NCI-H510A treated with DMSO at 0.1 percent for 48 hours (cell line): ENCODE measurements around the gene OTUD5.
A peak's percentile ranks its signal among the peaks of the same experiment; 100 is the strongest.

Experiments
- DNase-seq: peaks from one replicate; lab custom pipeline; 2025; lab: John Stamatoyannopoulos, UW

Gene OTUD5

DNA sequence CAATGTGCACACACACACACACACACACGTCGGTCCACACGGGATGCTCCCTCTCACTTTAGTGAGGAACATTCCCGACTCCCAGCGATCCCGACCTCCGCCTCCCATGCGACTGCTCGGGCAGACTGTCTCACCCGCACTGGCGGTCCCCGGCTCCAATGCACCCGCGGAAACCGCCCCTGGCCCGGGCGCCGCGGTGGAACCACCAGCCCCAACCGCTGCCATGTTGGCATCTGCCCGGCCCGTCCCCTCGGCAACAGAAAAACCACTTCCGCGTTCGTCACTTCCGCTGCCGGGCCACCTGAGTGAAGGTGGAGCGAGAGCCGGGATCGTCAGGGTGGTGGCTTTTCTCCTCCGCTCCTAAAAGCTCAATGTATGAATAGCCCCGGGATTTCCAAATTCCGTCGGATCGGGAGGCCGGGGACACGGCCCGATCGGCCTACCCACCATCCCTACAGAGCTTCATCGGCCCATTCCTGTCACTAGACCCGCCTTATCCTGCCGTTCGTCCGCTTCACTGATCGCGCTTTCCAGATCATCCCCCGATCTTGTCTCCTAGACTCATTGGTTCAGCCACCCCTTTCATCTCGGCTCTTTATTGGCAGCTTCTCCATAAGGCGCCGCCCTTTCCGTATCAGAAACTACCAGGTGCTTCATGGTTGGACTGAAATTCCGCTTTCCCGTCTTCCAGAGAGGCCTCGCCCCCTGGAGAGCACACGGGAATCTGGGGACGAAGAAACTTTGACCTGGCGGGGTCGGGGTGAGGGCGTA, 45.8 kb downstream of the OTUD5 start, which contains the start of gene SLC35A2:
SLC35A2 (minus strand) TSS at position 235 of the 771 bp plus-strand sequence; CDS start at position 225, 10 bp downstream.
- peak; percentile 83 for DNase-seq

DNA sequence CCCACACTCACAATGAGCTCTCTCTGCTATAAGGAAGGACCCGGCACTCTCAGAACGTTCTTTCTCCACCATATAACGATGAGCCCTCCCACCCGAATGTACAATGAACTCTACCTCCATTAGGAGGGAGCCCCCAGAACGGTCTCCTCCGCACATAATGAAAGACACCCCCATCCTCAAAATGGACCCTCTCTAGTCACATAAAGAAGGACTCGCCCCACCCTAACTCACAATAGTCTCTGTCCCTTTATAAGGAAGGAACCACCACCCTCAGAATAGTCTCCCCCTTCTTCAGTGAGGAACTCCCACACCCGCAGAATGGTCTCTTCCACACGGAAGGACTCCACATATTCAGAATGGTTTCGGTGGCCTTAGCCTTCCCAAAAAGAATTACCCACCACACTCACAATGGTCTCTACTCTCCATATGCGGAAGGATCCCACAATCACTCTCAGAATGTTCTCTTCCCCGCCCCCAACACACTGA, 46.4 kb downstream of the OTUD5 start:
- DNase-seq, result no peak

DNA sequence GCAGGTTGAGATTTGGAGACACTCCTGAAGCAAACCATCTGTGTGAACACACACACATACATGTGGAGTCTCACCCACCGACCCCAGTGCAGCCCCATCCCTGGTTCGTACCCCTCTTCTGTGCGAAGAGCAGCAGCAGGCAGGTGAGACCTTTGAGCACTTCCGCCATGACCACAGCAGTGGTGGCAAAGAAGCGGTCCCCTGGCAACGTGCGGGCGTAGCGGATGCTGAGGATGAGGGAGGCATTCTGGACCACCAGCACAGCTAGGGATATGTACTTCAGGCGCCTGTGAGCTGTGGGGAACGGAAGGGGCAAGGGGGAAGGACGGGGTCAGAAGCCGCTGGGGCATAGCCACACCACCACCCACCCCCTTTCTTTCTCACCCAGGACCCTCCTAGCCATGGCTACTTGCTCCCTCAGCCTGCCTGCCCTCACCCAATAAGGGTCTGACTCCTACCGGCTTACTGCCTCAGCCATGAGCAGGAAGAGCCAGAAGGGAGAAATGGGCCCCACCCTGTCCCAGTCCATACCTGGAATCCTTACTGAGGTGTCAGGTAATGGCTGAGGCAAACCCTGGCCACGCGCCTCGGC, 47.6 kb downstream of the OTUD5 start:
- DNase-seq, result no peak

DNA sequence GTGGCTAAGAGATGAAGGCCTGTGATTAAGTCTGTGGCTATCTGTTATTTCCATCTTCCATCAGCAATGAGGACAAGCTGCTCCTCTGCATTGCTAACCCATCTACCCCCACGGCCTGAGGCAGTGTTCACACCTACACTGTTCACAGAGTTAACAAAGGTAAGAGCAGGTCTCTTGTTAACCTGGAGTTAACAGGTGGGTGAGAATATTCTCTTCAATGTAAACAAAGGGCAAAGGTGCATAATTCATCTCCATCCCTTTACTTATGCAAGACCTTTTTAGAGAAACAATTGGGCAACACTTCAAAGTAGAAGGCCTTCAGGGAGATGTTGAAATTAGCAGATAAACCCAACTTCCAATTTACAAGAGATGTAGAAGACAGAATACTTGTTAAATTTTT, 48.8 kb downstream of the OTUD5 start:
- DNase-seq, result no peak

DNA sequence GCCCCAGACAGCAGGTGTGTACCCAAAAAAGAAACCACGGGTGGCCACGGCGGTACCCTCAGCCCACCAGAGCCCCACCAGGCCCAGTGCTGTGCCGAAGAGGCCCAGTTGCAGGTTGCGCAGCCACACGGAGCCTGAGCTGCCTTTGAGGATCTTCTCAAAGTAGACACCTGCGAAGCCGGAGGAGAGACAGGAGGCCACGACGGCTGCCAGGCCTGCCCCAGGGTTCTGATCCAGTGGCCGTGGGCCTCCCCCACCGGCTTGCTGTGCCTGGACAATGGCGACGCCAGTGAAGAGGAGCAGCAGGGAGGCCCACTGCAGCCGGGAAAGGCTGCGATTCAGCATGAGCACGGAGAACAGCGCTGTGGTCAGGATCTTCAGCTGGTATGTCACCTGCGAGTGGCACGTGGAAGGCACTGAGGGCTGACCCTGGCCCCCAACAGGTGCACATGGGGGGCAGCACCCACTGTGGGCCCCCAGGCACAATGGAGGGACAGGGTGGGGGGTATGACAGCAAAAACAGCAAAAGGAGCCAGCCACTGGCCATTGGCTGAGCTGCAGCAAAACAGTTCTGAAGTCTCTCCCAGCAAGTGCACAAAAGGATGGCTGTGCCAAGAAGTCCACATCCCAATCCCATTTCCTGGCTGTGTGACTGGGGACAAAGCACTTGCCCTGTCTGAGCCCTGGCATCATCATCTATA, 52.2 kb downstream of the OTUD5 start:
- DNase-seq, result no peak

DNA sequence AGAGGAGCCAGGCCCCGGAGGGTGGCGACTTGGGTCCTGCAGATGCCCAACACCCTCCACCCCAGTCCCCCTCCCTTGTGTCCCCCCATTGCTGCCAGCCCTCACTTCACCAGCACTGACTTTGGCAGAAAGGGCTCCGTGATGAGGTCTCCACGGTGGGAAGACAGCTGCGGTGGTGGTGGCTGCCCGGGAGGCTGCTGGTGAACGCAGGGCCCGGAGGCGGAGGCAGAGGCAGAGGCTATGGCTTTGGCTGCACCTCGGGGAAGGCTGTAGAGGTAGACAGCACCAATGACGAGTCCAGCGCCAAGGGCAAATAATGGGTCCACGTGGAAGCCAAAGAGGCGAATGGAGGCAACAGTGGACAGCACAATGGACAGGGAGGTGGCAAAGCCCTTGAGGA, 52.8 kb downstream of the OTUD5 start:
- DNase-seq, result no peak

DNA sequence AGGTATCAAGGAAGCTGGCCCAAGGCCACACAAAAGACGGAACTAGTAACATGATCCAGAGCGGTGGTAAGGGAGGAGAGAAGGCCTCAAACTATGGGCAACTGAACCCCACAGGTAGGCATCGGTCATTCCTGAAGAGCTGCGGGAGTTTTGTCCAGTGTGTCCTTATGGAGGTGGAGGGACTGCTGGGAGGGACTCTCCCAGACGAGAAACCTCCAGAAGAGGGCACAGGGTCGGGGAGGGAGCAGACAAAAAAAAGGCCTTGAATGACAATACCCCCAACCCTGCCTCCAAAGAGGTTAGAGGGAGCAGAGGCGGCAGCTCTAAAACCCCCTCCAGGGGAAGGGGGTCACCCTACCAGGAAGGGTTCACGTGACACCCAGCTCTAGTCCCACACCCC, 53.2 kb downstream of the OTUD5 start:
- no peak for DNase-seq

DNA sequence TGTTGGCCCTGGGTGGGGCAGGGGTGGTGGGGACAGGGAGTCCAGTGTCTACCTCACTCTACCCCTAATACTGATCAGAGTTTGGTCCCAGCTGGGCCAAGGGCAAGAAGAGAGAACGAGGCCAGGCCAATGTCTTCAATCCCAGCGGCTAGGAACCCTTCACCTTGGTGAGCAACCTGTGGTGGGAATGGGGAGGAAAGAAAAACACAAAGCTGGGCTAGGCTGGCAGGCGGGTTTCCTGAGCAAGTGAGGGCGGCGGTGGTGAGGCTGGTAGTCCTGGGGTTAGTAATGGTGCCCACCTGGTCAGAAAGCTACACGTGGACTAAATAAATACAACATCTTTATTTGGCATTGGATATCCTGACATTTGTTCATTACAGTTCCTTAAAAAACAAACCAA, 54.1 kb downstream of the OTUD5 start:
- no peak for DNase-seq

DNA sequence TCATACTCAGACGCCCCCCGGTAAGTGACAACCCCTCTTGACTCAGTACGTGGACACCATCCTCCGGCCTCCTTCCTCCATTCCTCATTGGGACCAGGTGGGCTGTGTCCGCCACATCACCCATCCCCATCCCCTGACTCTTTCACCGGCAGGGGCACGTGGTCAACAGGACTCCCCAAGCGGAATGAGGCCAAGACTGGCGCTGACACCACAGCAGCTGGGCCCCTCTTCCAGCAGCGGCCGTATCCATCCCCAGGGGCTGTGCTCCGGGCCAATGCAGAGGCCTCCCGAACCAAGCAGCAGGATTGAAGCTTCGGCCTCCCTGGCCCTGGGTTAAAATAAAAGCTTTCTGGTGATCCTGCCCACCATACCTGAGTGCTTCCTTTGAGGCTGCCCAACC, 54.6 kb downstream of the OTUD5 start:
- DNase-seq, result no peak

DNA sequence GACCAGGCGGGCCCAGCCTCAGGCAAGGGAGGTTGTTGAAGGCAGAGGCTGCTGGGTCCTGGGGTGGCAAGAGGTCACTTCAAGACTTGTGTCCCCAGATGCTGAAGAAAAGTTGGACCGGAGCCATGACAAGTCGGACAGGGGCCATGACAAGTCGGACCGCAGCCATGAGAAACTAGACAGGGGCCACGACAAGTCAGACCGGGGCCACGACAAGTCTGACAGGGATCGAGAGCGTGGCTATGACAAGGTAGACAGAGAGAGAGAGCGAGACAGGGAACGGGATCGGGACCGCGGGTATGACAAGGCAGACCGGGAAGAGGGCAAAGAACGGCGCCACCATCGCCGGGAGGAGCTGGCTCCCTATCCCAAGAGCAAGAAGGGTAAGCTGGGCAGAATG, 55.3 kb downstream of the OTUD5 start:
- no peak for DNase-seq

DNA sequence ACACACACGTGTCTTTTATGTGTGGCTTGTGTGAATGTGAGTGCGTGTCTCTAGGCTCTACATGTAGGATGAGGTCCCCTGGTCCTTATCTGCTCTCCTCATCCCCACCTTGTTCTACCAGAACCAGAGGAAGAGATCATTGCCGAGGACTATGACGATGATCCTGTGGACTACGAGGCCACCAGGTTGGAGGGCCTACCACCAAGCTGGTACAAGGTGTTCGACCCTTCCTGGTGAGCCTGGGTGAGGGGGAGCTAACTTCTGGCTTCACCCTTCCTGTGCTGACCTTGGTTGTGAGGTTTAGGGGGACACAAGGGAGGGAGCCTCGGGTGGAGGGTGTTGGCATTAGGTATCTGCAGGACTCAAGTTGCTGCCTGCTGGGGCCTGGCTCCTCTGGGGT, 56.3 kb downstream of the OTUD5 start:
- no peak for DNase-seq

DNA sequence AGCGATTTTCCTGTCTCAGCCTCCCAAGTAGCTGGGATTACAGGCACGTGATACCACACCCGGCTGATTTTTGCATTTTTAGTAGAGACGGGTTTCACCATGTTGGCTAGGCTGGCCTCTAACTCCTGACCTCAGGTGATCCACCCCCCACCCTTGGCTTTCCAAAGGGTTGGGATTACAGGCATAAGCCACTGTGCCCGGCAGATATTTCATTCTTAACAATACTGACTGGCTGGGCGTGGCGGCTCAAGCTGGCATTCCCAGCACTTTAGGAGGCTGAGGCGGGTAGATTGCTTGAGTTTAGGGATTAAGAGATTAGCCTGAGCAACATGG, 58.4 kb downstream of the OTUD5 start:
- DNase-seq, result no peak

DNA sequence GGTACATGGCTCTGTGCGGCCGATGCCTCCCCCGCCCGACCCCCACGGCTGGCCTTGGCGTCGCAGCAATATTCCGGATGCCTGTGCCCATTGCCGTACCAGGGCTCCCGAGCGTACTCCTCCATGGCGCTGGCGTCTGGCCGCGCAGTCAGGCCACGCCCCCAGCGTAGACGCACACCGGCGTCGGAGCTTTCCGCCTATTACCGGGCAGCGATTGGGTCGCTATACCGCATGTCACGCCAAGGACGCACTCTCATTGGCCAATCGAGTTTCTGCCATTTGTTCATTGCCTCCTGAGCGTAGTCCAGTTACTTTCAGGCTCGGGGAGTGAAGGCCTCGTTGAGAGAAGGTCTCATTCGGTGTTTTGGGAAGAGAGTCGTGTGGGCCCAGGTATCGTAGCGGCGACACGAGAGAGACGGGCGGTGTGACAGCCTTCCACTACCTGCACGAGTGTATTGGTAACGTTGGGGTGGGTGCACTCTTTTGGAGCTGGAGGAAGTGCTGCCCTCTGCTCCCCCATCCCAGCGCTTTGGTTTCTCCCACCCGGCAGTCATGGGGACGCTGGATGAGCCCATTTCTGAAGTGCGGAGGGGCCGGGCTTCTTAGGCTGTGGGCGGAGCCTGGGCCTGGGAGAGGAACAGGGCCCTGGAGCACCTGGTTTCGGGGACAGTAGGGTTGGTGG, 59.6 kb downstream of the OTUD5 start, which contains the start of the genes PQBP1 and TIMM17B:
PQBP1 (plus strand) TSS at position 306 of the 682 bp plus-strand sequence. CDS start 580 bp downstream, outside the sequence.
TIMM17B (minus strand) TSS at position 144 of the 682 bp plus-strand sequence; CDS start at position 125, 19 bp downstream.
- DNase-seq, result peak; percentile 92

DNA sequence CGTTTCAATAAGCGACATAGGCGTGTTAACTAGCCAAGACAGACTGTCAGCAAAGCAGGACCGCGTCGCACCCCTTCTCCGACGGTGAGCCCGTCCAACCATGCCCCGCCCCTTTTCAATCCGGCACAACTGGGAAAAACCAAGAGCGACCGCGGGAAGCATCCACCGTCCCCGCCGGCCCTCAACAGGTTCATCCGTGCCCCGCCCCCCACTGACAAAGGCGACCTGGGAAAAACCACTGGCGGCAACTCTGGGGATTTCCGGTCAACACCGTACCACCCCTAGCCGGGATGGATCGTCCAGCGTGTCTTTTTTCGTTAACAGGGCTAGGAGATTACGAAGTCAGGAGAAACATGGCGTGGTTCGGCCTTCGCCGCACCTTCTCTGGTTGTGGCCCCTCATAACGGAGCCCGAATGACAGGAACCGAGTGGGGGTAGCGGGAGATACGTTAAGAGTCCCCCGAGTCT, 60.2 kb downstream of the OTUD5 start:
- DNase-seq, result peak; percentile 50

DNA sequence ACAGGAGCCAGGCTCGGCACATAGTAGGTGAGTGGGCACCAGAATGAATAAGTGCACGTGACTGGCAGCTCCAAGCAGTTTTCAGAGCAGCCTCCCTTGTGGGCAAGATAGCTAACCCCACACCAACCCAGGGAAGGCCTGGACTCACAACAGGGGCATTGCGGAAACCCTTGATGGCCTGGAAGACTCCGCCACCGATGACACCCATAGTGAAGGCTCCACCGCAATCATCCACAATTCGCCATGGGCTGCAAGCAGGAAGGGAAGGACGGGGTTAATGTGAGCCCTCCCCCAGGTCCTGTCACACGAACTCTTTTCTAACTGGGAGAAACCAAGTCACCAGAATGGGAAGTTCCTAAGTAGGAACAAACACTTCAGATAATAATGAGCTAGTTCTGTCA, 60.8 kb downstream of the OTUD5 start:
- DNase-seq, result peak; percentile 5

DNA sequence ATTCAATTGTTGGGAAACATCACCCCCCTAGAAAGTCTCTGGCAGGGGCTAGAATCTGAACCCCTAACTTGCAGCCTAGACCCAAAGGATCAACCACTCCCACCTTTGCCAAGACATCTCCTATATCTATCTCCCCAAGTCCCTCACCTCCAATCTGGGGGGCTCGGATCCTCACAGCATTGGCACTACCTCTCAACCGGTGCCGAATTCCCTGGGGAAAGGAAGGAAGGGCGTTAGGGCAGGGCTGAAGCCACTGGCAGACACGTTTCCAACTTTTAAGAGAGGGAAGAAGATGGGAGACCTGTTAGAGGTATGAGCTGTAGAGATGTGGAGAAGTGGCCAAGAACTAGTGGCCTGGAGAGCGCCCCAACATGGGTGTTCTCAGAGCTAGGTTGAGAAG, 62.5 kb downstream of the OTUD5 start:
- DNase-seq, result no peak

DNA sequence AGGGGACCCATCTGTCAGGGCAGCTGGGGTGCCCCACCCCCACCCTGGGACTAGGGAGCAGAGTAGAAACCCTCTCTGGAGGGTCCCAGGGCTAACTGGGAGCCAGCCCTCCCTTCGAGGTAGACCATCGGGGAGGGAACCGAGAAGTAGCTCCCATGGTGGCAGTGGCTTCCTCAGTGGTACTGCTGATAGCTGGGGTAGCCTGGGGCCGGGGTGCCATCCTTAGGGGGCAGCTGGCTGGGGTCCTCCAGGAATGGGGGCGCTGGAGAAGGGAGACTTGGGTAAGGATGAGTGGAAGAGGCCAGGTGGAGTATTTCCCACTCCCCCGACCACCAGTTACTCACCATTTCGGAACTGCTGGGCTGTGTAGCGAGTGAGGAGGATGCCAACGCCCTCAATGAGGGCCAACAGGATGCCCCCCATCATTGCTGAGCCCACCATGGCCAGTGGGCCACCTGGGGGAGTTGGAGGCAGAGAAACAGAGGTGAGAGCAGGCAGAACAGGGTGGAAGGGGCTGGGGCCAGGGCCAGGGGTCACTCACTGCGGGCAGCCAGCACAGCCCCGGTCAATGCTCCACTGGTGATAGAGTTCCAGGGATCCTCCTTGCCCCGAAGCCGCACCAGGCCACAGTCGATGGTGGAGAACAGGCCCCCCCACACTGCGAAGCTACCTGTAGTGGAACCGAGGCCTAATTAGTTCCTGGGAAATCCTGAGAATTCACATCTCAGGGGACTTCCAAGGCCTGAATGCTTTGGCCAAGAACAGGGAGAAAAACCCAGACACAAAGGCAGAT, 63.7 kb downstream of the OTUD5 start:
- no peak for DNase-seq

DNA sequence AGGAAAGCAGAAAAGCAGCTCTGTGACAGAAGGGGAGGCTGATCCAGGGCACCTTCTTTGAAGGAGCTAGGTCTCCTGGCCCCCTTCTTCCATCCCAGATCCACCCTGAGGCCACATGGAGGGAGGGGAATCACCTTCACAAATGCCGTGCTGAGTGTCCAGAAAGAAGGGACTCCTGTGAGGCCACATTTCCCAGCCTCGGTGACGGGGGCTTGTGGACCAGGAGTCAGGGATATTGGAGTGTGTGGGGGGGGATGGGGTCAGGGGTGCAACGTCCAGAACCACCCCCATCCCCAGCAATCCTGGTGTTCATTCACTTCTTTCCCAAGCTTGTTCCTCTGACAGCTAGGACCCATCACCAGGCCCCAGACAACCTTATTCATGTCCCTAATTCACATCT, 64.5 kb downstream of the OTUD5 start:
- no peak for DNase-seq

DNA sequence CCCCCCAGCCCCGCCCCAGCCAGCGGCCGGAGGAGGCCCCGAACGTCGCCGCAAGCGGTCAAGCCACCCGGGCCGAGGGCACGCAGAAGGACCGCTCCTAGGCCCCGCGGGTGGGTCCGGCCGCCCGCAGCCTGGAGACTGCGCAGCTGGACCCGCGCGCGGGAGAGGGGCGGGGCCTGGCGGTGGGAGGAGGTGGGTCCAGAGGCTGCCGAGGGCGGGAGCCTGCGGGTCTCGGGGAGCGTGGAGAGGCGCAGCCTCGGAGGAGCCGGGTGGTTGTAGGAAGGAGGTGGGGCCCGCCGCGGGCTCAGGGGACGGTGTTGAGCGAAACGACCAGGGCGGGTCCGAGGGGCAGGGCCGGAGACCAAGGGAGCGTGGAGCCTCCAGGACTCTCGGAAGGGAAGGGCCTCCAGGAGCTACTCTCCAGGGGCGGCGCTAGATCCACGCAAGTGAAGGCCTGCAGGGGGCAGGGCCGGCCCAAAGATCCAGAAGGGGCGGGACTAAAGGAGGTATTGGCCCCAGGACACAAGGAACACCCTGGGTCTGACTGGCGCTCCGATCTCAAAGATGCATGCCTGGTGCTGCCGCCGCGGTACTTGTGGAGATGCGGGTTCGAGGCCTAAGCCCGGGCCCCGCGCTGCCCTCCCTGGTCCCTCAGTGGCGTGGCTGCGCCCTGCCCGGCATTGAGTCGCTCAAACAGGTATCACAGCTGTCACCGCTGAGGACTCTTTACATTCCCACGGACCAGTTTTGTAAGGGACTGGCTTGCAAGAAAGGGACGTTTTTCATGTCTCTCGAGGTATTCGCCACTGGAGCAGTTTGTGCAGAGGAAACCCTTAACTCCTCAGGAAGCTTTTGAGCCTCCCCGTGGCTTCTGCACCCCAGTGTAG, 65.8 kb downstream of the OTUD5 start:
- peak; percentile 76 for DNase-seq

DNA sequence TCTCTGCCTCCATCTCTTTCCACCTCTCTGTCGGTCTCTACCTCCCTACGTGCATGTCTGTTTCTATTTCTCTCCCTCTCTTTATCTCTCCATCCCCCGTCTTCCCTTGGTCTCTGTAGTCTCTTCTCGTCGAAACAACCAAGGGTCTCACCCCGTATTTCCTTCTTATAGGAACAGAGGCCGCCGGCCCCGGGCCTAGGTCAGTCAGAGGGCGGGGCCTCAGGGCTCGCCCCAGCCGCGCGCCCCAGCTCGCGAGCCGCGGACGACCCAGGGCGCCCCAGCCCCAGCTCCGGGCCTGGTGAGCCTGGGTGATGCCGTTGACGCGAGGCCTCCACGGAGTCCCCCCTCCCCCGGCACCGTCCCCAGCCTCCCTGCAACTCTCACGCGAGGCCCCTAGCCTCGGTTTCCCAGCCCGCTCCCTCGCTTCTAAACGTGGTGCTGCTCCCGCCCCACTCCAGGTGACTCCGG, 66.4 kb downstream of the OTUD5 start:
- DNase-seq, result no peak
